Measurements from ENCODE around the gene ZNF613.

DNA sequence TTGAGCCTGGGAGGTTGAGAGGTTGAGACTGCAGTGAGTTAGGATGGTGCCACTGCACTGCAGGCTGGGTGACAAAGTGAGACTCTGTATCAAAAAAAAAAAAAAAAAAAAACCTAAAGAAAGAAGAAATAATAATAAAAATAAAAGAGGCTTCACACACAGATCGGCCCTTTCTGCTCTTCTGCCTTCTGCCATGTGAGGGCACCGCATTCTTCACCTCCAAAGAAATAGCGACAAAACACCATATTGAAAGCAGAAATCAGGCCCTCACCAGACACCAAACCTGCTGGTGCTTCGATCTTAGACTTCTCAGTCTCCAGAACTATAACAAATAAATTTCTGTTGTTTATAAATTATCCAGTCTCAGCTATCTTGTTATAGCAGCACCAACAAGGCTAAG is 25.4 kb upstream of the ZNF613 start:
- TF ChIP-seq ZFP30 (CRISPR knock-in tag; IDR thresholded peaks at IDR 0.05) (no peak), ARNTL (CRISPR knock-in tag; IDR thresholded peaks at IDR 0.05; ENCODE audit: borderline replicate concordance, low read depth) (no peak), TSHZ2 (CRISPR knock-in tag; IDR thresholded peaks at IDR 0.05) (no peak), PATZ1 (CRISPR knock-in tag; IDR thresholded peaks at IDR 0.05; ENCODE audit: borderline replicate concordance) (no peak), RARB (CRISPR knock-in tag; IDR thresholded peaks at IDR 0.05) (no peak), ZFP3 (CRISPR knock-in tag; IDR thresholded peaks at IDR 0.05) (no peak)
- TF ChIP-seq, protein P1, sequence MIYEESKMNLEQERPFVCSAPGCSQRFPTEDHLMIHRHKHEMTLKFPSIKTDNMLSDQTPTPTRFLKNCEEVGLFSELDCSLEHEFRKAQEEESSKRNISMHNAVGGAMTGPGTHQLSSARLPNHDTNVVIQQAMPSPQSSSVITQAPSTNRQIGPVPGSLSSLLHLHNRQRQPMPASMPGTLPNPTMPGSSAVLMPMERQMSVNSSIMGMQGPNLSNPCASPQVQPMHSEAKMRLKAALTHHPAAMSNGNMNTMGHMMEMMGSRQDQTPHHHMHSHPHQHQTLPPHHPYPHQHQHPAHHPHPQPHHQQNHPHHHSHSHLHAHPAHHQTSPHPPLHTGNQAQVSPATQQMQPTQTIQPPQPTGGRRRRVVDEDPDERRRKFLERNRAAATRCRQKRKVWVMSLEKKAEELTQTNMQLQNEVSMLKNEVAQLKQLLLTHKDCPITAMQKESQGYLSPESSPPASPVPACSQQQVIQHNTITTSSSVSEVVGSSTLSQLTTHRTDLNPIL (CRISPR knock-in tag; IDR thresholded peaks at IDR 0.05; ENCODE audit: low read depth): no peak
